GM18519 (cell line): ENCODE data around the gene KLK5.
"Not testable (repeated sequence)": the region's sequence is repeated elsewhere in the genome, so short reads cannot be mapped to it uniquely, and the experiment has no call there.

Experiments
- ATAC-seq: cut with Tn5 transposase; IDR thresholded peaks from one replicate; pipeline ENCODE4 v1.9.1; 2021; ENCODE audit warnings: mild to moderate bottlenecking, moderate library complexity; ENCODE audit not compliant: unreplicated experiment, low FRiP score

KLK5 gene

DNA sequence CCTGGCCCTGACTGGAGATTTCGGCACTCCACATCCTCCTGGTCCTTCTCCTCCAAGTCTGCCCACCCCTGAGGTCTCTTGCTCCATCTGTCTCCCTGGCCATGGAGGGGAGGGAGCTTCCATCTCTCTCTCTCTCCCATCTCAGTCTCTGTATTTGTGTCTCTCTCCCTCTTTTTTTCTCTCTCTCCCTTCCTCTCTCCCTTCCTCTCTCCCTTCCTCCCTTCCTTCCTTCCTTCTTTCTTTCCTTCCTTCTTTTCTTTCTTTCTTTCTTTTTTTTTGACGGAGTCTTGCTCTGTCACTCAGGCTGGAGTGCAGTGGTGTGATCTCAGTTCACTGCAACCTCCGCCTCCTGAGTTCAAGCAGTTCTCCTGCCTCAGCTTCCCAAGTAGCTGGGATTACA, 17.0 kb upstream of the KLK5 start:
- not testable (repeated sequence) for ATAC-seq

DNA sequence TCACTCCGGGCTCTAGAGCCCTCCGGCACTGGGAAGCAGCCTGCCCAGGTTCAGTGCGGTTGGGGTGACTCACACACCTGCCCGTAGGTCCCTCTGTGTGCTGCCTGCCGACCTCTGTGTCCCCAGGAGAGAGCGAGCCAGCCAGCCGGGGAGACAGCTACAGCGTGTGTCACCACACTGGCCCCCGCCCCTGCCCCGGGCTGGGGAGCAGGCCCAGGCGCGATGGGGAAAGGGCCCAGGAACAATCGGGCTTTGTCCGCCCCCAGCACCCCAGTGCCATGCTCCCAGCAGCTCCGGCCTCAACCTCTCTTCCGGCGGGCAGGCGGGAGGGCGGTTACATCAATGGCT, 16.5 kb upstream of the KLK5 start, which contains the start of gene KLK6:
Gene KLK6 (minus strand): TSS at position 179 of the 348 bp plus-strand sequence. CDS start 1,487 bp downstream, outside the sequence.
- no peak for ATAC-seq

DNA sequence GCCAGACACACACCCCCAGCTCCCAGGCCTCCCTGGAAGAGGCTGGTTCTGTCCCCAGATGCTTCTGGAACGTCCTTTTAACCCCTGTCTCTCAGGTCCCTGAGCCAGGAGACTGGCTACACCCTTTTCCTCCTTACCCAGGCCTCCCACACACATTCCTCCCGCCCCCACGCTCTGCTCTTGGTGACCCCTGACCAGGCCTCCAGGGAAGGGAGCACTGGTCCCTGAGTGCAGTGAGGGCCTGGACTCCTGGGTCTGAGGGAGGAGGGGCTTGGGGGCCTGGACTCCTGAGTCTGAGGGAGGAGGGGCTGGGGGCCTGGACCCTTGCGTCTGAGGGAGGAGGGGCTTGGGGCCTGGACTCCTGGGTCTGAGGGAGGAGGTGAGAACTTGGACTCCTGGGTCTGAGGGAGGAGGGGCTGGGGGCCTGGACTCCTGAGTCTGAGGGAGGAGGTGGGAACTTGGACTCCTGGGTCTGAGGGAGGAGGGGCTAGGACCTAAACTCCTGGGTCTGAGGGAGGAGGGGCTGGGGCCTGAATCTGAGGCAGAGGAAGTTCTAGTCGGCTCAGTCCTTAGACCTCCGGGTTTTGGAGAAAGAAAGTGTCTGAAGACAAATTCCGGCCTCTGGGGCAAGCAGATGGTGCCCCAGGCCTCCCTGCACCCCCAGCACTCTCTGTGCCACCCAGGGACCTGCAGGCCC, 16.0 kb upstream of the KLK5 start:
- ATAC-seq: no peak

DNA sequence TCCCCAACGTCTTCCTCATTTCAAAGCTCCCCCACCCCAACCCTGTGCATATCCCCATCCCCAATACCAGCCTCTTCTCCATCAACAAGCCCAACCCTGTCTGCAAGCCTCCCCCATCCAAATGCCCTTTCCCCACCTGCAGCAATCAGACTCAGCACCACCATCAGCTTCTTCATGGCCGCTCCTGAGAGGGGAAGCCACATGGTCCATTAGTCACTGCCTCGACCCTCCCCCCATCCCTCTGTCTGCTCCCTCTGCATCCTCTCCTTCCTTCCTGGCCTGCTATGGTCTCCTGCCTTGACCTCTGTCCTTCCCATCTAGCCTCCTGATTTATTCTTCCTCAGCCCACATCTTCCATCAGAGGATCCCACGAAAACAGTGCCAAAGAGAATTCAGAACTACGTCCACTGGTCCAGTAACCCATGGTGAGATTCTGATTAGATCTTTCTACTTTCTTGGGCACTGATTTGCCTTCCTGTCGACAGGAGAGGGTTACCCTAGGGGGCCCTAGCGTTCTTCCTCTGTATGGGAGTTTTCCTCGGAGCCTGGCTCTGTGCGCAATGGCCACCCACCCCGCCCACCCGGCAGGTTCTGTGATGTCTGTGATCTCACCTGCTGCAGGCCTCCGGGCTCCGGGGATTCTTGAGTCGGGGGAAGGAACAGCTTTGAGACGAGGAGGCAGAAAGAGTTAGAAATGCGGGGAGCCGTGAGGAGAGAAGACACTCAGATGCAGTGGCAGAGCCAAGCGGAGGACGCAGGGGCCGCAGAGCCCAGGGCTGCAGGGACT, 15.3 kb upstream of the KLK5 start:
- ATAC-seq: no peak

DNA sequence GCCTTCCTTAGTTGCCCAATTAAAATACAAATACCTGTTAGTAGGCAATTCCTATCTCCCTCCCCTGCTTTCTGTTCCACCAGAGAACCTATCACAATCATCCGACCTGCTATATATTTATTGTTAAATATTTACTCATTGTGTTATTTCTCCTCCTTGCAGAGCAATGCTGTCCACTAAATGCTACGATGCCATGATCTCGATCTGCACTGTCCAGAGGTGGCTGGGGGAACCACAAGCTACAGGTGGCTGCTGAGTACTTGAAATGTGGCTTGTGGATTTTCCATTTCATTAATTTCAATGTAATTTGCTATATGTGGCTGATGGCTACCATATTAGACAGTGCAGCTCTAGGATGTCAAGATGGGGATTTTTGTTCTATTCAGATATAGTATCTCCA, 11.4 kb upstream of the KLK5 start:
- no peak for ATAC-seq

DNA sequence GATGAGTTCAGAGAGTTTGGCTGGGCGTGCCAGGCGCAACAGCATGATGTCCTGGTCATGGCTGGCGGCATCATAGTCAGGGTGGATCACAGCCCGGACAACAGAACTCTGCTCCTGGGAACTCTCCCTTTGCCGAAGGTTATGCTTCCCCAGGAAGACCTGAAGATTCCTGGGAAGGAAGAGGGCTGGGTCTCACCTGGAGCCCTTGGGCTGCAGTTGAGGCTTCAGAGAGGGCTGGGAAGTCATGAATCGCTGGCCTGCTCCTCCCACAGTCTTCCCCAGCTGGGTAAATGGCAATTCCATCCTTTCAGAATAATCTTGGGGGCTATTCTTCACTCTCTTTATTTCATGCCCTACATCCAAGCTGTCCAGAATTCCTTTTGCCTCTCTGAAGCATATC, 10.5 kb upstream of the KLK5 start:
- no peak for ATAC-seq

DNA sequence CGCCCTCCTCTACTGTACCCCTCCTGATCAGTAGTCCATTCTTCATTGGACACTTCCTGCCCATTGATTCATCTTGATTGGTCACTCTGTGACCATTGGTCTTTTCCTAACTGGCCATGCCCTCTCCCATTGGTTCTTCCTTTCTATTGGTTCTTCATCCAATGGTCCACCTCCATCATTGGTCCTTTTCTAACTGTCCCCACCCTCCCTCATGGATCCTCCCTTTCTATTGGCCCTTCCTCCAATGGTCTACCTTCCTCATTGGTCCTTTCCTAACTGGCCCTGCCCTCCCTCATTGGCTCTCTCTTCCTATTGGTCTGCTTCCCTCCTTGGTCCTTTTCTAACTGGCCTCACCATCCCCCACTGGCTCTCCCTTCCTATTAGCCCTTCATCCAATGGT, 9.4 kb upstream of the KLK5 start:
- ATAC-seq: no peak

DNA sequence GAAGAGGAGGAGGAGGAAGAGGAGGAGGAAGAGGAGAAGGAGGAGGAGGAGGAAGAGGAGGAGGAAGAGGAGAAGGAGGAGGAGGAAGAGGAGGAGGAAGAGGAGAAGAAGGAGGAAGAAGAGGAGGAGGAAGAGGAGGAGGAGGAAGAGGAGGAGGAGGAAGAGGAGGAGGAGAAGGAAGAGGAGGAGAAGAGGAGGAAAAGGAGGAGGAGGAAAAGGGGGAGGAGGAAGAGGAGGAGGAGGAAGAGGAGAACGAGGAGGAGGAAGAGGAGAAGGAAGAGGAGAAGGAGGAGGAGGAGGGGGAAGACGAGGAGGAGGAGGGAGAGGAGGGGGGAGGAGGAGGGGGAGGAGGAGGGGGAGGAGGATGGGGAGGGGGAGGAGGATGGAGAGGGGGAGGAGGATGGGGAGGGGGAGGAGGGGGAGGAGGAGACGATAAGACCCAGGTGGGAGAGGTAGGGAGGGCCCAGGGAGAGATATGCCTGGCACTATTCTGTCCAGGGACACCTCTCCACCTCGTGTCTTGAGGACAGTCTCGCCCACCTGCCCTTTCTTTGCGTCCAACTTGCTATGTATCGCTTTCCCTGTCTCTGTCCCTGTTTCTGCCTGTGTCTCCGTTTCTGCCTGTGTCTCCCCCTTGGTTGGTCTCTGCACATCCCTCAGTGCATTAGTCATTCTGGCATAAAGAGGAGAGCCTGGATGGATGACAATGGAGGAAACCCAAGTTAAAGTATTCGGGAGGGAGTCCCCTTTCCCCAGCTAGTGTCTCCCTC, 7.1 kb upstream of the KLK5 start:
- ATAC-seq: no peak

DNA sequence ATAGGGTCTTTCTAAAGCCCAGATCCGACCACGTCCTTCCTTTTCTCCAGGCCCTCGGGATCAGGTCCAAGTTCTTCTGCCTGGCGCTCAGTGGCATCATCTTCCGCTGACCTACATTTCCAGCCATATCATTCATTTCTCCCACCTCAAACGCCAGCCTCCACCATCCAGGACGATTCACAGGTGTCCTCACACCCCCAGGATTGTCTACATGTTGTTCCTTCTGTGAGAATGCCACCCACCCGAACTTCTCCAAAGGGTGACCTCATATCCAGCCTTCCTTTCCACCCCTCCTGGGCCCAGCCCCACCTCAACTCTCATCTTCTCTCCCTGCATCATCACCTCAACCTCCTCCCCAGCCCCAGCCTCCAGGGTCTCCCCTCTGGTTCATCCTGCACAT, 4.7 kb upstream of the KLK5 start:
- no peak for ATAC-seq

DNA sequence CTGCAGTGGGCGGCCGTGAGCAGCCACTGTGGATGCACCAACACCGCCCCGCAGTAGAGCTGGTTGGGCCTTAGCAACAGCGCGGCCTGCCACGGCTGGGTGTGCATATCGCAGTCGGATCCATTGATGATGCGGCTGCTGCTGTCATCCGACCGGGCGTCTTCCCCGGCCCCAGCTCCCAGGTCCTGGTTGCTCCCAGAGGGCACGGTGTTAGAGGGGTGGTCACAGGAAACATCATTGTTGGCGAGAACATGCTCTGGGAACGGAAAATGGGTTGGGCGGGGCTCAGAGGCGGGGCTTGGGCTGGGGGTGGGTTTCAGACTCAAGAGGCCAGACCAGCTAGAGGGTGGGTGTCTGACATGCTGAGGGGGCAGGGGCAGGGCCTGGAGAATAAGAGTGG, 3.0 kb downstream of the KLK5 start:
- ATAC-seq: no peak

DNA sequence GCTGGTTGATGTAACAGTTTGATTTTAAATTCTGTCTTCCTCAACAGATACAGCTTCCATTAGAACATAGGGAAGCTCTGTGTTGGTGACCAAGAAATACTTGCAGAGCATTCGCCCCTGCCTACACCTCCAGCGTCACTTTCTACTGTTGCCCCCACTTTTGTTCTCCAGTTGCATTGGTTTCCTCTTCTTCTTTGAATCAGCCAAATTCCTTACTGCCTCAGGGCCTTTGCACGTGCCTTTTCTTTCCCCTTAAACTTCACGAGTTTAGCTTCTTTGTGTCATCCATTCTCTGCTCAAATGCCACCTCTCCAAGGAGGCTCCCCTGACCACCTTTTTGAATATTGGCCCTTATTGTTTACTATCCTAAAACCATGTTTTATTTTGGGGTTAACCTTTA, 5.7 kb downstream of the KLK5 start:
- ATAC-seq: no peak

DNA sequence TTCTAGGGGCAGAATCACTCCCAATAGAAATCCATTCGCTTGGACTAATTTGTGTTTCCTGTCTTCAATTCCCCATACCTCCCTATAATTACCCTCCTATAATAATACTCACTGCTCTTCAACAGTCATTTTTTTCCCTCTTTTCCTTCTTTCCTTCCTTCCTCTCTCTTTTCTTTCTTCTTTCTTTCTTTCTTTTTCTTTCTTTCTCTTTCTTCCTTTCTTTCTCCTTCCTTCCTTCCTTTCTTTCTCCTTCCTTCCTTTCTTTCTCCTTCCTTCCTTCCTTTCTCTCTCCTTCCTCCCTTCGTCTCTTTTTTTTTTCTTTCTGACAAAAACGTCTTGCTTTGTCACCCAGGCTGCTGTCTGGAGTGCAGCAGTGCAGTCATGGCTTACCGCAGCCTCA, 8.0 kb downstream of the KLK5 start:
- no peak for ATAC-seq

DNA sequence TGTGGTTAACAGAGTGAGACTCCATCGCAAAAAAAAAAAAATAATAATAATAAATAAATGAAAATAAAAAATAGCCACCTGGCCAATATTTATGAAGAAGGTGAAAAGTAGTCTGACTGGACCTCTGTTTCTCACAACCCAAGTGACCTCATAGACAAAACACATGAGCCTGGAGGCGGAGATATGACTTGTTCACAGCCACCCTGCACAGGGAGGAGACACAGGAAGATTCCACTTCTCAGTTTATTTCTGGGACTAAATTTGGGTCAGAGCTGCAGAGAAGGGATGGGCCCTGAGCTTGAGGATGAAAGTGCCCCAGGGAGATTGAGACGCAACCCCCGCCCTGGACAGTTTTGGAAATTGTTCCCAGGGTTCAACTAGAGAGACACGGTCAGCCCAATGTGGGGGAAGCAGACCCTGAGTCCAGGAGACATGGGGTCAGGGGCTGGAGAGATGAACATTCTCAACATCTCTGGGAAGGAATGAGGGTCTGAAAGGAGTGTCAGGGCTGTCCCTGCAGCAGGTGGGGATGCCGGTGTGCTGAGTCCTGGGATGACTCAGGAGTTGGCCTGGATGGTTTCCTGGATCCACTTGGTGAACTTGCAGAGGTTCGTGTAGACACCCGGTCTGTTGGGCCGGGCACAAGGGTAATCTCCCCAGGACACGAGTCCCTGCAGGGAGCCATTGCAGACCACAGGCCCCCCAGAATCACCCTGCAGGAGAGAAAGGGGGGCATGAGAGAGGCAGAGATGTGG, 9.6 kb downstream of the KLK5 start:
- no peak for ATAC-seq

DNA sequence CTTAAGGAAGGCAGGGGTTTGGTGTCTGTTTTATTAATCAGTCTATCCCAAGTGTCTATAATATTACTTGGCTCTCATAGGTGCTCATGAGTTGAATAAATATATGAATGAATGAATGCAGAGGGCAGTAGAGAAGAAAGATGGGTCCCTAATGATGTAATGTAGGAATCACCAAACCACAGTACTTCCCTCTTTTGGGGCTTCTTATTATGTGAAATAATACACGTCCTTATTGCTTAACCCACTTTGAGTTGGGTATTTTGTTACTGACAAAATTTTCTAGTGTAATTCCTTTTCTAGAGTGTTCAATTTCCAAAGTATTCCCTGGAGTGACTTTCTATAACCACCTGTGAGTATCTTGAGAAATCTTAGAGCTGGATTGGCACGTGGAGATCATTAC, 13.2 kb downstream of the KLK5 start:
- no peak for ATAC-seq

DNA sequence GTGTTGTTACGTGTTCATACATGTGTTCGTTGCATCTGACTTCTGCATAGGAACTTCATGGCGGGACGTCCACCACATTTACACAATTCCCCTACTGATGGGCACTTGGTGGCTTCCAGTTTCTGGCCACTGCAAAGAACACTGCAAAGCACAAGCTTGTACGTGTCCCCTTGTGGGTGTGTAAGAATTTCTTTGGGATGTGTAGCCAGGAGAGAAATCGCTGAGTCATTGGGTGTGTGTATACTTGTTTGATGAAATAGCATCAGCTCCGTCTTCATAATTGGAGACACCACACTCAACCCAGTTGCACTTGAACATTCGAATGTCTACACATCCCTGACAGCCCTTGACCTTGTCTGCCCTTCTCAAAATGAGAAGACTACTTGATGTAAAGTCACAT, 19.2 kb downstream of the KLK5 start:
- ATAC-seq: no peak

DNA sequence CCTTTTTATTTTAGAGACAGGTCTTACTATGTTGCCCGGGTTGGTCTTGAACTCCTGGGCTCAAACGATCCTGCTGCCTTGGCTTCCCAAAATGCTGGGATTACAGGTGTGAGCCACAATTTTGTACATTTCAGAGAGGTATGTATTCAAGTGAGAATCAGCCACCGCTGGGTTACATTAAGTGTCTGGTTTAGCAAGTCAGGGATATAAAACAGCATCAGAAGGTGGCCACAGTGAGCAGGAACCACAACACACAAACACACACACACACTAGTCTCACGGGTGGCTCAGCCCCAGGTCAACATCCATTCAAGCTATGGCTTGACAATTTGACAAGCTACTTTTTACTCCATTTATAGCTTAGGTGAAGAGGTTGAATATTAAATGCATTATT, 20.2 kb downstream of the KLK5 start:
- no peak for ATAC-seq

DNA sequence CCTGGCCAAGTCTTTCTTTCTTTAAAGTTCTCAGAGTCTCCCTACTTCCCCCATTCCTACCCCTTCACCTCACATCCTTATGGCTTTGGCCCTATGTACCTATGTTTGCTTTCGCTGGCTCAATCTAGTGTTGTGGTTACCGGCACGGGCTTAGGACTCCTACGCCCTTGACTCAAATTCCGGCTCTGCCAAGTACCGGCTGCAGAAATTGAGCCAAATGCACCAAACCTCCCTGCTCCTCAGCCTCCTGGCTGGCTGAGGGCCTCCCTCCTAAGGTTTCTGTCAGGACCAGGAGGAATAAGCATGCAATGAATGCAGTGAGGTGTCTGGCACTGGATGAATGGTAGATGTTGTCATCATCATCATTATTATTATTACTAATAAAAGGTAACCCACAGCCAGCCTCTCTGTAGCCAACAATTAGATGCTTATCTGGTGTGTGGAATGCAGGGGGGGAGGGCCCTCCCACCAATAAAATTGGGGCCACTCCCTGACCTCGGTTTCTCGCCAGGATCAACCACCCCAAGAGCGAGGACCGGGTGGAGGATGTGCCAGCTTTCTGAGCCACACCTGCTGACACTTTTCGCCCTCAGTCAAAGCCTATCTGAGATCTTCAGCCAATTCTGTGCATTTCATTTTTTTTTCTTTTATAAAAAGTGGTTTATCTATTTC, 20.7 kb downstream of the KLK5 start:
- no peak for ATAC-seq

DNA sequence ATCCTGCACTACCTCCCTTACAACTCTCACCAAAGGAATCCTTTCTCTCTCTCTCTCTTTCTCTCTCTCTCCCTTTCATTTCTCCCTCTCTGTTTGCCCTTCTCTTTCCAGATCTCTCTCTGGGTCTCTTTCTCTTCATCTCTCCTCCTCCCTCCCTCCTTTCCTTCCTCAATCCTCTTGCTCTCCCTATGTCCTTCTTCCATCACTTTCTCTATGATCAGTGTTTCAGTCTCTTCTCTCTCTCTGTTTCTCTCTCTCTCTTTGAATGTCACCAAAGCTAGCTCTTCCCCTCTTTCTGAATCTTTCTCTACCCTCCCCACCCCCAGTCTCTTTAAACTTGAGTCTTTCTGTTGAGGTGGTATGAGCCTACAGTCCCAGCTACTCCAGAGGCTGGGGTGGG, 21.8 kb downstream of the KLK5 start:
- no peak for ATAC-seq

DNA sequence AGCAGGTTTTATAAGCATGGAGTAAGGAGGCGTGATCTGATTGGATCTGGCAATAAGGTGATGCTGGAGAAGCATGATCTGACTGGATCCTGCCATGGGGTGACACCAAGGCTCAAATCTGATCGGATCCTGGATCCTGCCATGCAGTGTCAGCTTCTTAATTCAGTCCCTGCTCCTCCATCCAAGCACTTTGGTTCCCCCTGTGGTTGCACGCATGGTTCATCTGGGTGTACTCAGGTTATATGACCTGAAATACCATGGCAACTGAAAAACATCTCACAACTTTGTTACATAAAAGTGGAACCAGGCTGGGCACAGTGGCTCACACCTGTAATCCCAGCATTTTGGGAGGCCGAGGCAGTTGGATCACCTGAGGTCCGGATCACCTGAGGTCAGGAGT, 24.0 kb downstream of the KLK5 start:
- ATAC-seq: no peak

DNA sequence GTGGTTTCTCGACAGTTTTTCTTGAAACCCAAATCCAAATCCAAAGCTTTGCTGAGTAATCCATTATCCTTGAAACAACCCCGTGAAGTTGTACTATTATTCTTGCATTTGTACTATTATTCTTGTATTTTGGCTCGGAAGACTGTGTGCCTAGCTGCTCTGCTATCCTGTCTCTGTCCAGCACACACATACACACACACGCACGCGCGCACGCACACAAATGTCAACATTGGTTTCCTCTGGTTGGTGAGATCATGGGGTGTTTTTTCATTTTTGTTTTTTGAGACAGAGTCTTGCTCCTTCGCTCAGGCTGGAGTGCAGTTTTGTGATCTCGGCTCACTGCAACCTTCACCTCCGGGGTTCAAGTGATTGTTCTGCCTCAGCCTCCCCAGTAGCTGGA, 26.7 kb downstream of the KLK5 start:
- no peak for ATAC-seq
